Upper lobe of left lung (tissue), 4 donors: ENCODE data around the gene SLC12A8.

Source experiments
- CTCF ChIP-seq, 6 experiments: fragments of 450-650 bp in 4 of 6; fragments of 200-600 bp in 2 of 6; sonication (generic) in 2 of 6; IDR thresholded peaks; one replicate each; pipeline ENCODE4 v1.5.1; 2016 to 2019; ENCODE audit warnings: antibody characterized with exemption in 6 of 6
- POLR2A ChIP-seq, 4 donors: fragments of 450-650 bp; IDR thresholded peaks; one replicate each; pipeline ENCODE4 v1.5.1; 2016 to 2017; ENCODE audit warnings: antibody characterized with exemption in 4 of 4, mild to moderate bottlenecking in 2 of 4
- POLR2AphosphoS5 ChIP-seq, 2 donors: sonication (generic); formaldehyde crosslinking; IDR thresholded peaks; one replicate each; pipeline ENCODE4 v1.5.1; 2017; ENCODE audit warnings: antibody characterized with exemption in 2 of 2

- TF ChIP-seq CTCF (IDR thresholded peaks at IDR 0.05): peak in 3 of 6 experiments; percentile 19 to 42 (median 27)
- TF ChIP-seq POLR2A (IDR thresholded peaks at IDR 0.05): peak in 1 of 4 donors; percentile 45
- peak; percentile 61 to 66 for TF ChIP-seq POLR2AphosphoS5 (IDR thresholded peaks at IDR 0.05)
Observed at GRCh38 chr3:125054449-125055329, 157.9 kb downstream of the SLC12A8 start.
